IPS-18c (cell line): Measurements from ENCODE around the gene DENND1A.

Source experiments
- H3K4me3 ChIP-seq: 2 replicates; pipeline ENCODE4 v1.7.0; 2013; ENCODE audit warnings: low read depth, mild to moderate bottlenecking, low read length, moderate library complexity; ENCODE audit not compliant: insufficient read depth
- H3K9me3 ChIP-seq: one replicate; pipeline ENCODE4 v1.6.1; 2013; ENCODE audit warnings: mild to moderate bottlenecking, low read length, moderate library complexity; ENCODE audit not compliant: control insufficient read depth, insufficient read depth

Gene DENND1A

GRCh38 chr9:123355761-123356431 is 574.0 kb downstream of the DENND1A start, which contains the start of gene CRB2:
TSS of gene CRB2 (plus strand) at chr9:123356197. CDS start at chr9:123356261, 64 bp downstream.
- Histone ChIP-seq H3K4me3 (peak within 1 kb of the TSS; percentile 38), H3K9me3 (no peaks in the 10 kb centered on the region)

GRCh38 chr9:123354806-123355508 is 575.0 kb downstream of the DENND1A start:
- Histone ChIP-seq H3K4me3 (no peak overlapping the region; the same call in none of the 2 replicates), H3K9me3 (no peaks in the 10 kb centered on the region)

GRCh38 chr9:123353984-123354591 is 575.8 kb downstream of the DENND1A start:
- Histone ChIP-seq H3K9me3 (no peaks in the 10 kb centered on the region), H3K4me3 (no peak overlapping the region)

- H3K4me3 ChIP-seq: no peak overlapping the region
- no peaks in the 10 kb centered on the region for H3K9me3 ChIP-seq
These were observed 576.9 kb downstream of the DENND1A start for GRCh38 chr9:123353041-123353440.

GRCh38 chr9:123350590-123351310 is 579.2 kb downstream of the DENND1A start:
- Histone ChIP-seq H3K9me3 (no peaks in the 10 kb centered on the region), H3K4me3 (no peak overlapping the region)

- Histone ChIP-seq H3K4me3 (no peak overlapping the region), H3K9me3 (no peaks in the 10 kb centered on the region)
These were observed 580.0 kb downstream of the DENND1A start for GRCh38 chr9:123349691-123350480.

- Histone ChIP-seq H3K9me3 (no peaks in the 10 kb centered on the region), H3K4me3 (no peak overlapping the region)
These were observed 580.9 kb downstream of the DENND1A start for GRCh38 chr9:123349033-123349432.

GRCh38 chr9:123348317-123348992 is 581.5 kb downstream of the DENND1A start:
- H3K4me3 ChIP-seq: no peak overlapping the region

GRCh38 chr9:123347289-123348060 is 582.5 kb downstream of the DENND1A start:
- Histone ChIP-seq H3K9me3 (no peaks in the 10 kb centered on the region), H3K4me3 (no peak overlapping the region)

More at GRCh38 chr9:123348317-123348992, 581.5 kb downstream of the DENND1A start:
- H3K9me3 ChIP-seq: no peaks in the 10 kb centered on the region

- no peaks in the 10 kb centered on the region for H3K9me3 ChIP-seq
These were observed 583.1 kb downstream of the DENND1A start for GRCh38 chr9:123346826-123347225.

GRCh38 chr9:123346026-123346425 is 583.9 kb downstream of the DENND1A start:
- Histone ChIP-seq H3K9me3 (no peaks in the 10 kb centered on the region), H3K4me3 (no peak overlapping the region)

More at GRCh38 chr9:123346826-123347225, 583.1 kb downstream of the DENND1A start:
- no peak overlapping the region for H3K4me3 ChIP-seq

- Histone ChIP-seq H3K4me3 (no peak overlapping the region), H3K9me3 (no peaks in the 10 kb centered on the region)
These were observed 584.4 kb downstream of the DENND1A start for GRCh38 chr9:123345567-123345955.

GRCh38 chr9:123344192-123344949 is 585.6 kb downstream of the DENND1A start:
- H3K4me3 ChIP-seq: no peak overlapping the region

GRCh38 chr9:123343443-123344191 is 586.3 kb downstream of the DENND1A start:
- Histone ChIP-seq H3K9me3 (no peaks in the 10 kb centered on the region), H3K4me3 (no peak overlapping the region)

More at GRCh38 chr9:123344192-123344949, 585.6 kb downstream of the DENND1A start:
- no peaks in the 10 kb centered on the region for H3K9me3 ChIP-seq
